WTC11 (cell line): ENCODE measurements around the gene SBNO2. TPM values are rescaled to one million over a fixed set of nuclear protein-coding genes. Genes with fewer than 3 reads are reported as not detected.

Source experiments
- ATAC-seq: fragments of 200-7000 bp; cut with Tn5 transposase; 2 replicates; pipeline ENCODE4 v1.10.0; 2021; ENCODE audit warnings: mild to moderate bottlenecking, moderate library complexity
- CTCF ChIA-PET: fragments of 300-600 bp; sonication (Branson Sonifier 250); formaldehyde crosslinking; loops from one replicate; lab custom pipeline; 2021; ENCODE audit warnings: antibody characterized with exemption; lab: Charles Lee
- POLR2A ChIA-PET: fragments of 350-600 bp; sonication (Branson Sonifier 250); formaldehyde crosslinking; loops from one replicate; lab custom pipeline; 2021; ENCODE audit warnings: antibody characterized with exemption; lab: Charles Lee
- DNase-seq: peaks from one replicate; pipeline ENCODE4 v3.0.0; 2021; ENCODE audit warnings: low spot score
- H3K27ac Mint-ChIP-seq: 2 replicates; pipeline ENCODE4 v1.8.0; 2021; ENCODE audit warnings: mixed read lengths
- H3K27me3 Mint-ChIP-seq: 2 replicates; pipeline ENCODE4 v1.8.0; 2021; ENCODE audit warnings: low read depth, mild to moderate bottlenecking, moderate library complexity, mixed read lengths
- H3K36me3 Mint-ChIP-seq: 2 replicates; pipeline ENCODE4 v1.8.0; 2021; ENCODE audit warnings: mixed read lengths
- H3K4me1 Mint-ChIP-seq: 2 replicates; pipeline ENCODE4 v1.8.0; 2022; ENCODE audit warnings: mixed read lengths
- H3K4me3 Mint-ChIP-seq: 2 replicates; pipeline ENCODE4 v1.8.0; 2021; ENCODE audit warnings: mild to moderate bottlenecking, moderate library complexity, mixed read lengths
- H3K9me3 Mint-ChIP-seq: 2 replicates; pipeline ENCODE4 v1.8.0; 2021; ENCODE audit warnings: mixed read lengths
- ATF3 ChIP-seq: sonication (generic); formaldehyde crosslinking; conservative IDR thresholded peaks from 2 replicates; pipeline ENCODE4 v1.8.1; 2022; ENCODE audit warnings: mild to moderate bottlenecking, missing genetic modification reagents
- E2F1 ChIP-seq: sonication (generic); formaldehyde crosslinking; IDR thresholded peaks from 2 replicates; pipeline ENCODE4 v1.8.0; 2022; ENCODE audit warnings: mild to moderate bottlenecking, missing genetic modification reagents
- ETV6 ChIP-seq: sonication (generic); formaldehyde crosslinking; IDR thresholded peaks from 2 replicates; pipeline ENCODE4 v1.8.1; 2022; ENCODE audit warnings: mild to moderate bottlenecking, missing genetic modification reagents
- GABPB1 ChIP-seq: sonication (generic); formaldehyde crosslinking; IDR thresholded peaks from 2 replicates; pipeline ENCODE4 v1.8.1; 2023; ENCODE audit warnings: mild to moderate bottlenecking, missing genetic modification reagents
- HMGXB4 ChIP-seq: sonication (generic); formaldehyde crosslinking; IDR thresholded peaks from 2 replicates; pipeline ENCODE4 v1.8.1; 2023; ENCODE audit warnings: mild to moderate bottlenecking, moderate library complexity, missing genetic modification reagents
- PREB ChIP-seq: sonication (generic); formaldehyde crosslinking; IDR thresholded peaks from 2 replicates; pipeline ENCODE4 v1.8.1; 2022; ENCODE audit warnings: mild to moderate bottlenecking, missing genetic modification reagents, moderate library complexity, borderline replicate concordance
- STAT6 ChIP-seq: sonication (generic); formaldehyde crosslinking; conservative IDR thresholded peaks from 2 replicates; pipeline ENCODE4 v1.8.1; 2023; ENCODE audit warnings: mild to moderate bottlenecking, low read depth, missing genetic modification reagents, moderate library complexity
- TEAD4 ChIP-seq: sonication (generic); formaldehyde crosslinking; IDR thresholded peaks from 2 replicates; pipeline ENCODE4 v1.8.0; 2022; ENCODE audit warnings: mild to moderate bottlenecking, missing genetic modification reagents
- USF2 ChIP-seq: sonication (generic); formaldehyde crosslinking; IDR thresholded peaks from 2 replicates; pipeline ENCODE4 v1.8.1; 2023; ENCODE audit warnings: mild to moderate bottlenecking, missing genetic modification reagents, moderate library complexity
- ZNF232 ChIP-seq: sonication (generic); formaldehyde crosslinking; IDR thresholded peaks from 2 replicates; pipeline ENCODE4 v1.8.0; 2022; ENCODE audit warnings: mild to moderate bottlenecking, missing genetic modification reagents
- ZNF416 ChIP-seq: fragments of 250-450 bp; sonication (Bioruptor Pico); IDR thresholded peaks from 2 replicates; pipeline ENCODE4 v1.9.0; 2021; ENCODE audit warnings: mild to moderate bottlenecking, inconsistent platforms
- ZNF512 ChIP-seq: sonication (generic); formaldehyde crosslinking; IDR thresholded peaks from 2 replicates; pipeline ENCODE4 v1.8.1; 2022; ENCODE audit warnings: missing genetic modification reagents, borderline replicate concordance
- ZNF671 ChIP-seq: fragments of 250-450 bp; sonication (Bioruptor Pico); IDR thresholded peaks from 2 replicates; pipeline ENCODE4 v1.8.0; 2021; ENCODE audit warnings: mild to moderate bottlenecking
- ZSCAN18 ChIP-seq: fragments of 250-450 bp; sonication (Bioruptor Pico); IDR thresholded peaks from 2 replicates; pipeline ENCODE4 v2.1.2; 2022; ENCODE audit warnings: mild to moderate bottlenecking, moderate library complexity
- total RNA-seq: library from RNA; stranded (reverse); gene quantifications from 3 replicates; pipeline ENCODE4 v1.2.3, GENCODE V29; 2021

SBNO2 gene
- total RNA-seq, 1 experiment from 2014 or later, result 57.3 TPM

GRCh38 chr19:1159864-1160595, 14.0 kb downstream of the SBNO2 start (continued):
- TF ChIP-seq STAT6 (CRISPR knock-in tag) (no peak), E2F1 (CRISPR knock-in tag) (no peak), ZNF671 (CRISPR knock-in tag) (no peak), PREB (CRISPR knock-in tag) (no peak), ETV6 (CRISPR knock-in tag) (no peak), TEAD4 (CRISPR knock-in tag) (no peak), ZNF232 (CRISPR knock-in tag) (no peak), USF2 (CRISPR knock-in tag) (no peak)

GRCh38 chr19:1158885-1159448, 15.1 kb downstream of the SBNO2 start:
- TF ChIP-seq ZNF416 (CRISPR knock-in tag), result 0 out of 2 replicates have a peak, but pooled peaks have one; percentile 19
- TF ChIP-seq E2F1 (CRISPR knock-in tag), result no peak
- peak; percentile 11 for DNase-seq
- Mint-ChIP-seq H3K36me3 (no peaks in the 10 kb centered on the region), H3K4me3 (no peak overlapping the region), H3K27me3 (no peaks in the 10 kb centered on the region), H3K4me1 (peaks cover 7% of the 10 kb centered on the region), H3K27ac (no peak overlapping the region), H3K9me3 (no peaks in the 10 kb centered on the region)
- no peak for ATAC-seq
- ChIA-PET CTCF (interaction anchor here (3.9 kb wide), 1 partner anchor 46 kb away, joined by 14 read pairs; no protein-coding TSS in a partner anchor), POLR2A (no interaction called here)

- no peak overlapping the region for H3K27ac Mint-ChIP-seq
- H3K27me3 Mint-ChIP-seq, result no peaks in the 10 kb centered on the region
- ATAC-seq (no peak), DNase-seq (peak; percentile 14)
- H3K36me3 Mint-ChIP-seq, result no peaks in the 10 kb centered on the region
- H3K9me3 Mint-ChIP-seq, result no peaks in the 10 kb centered on the region
- ChIA-PET POLR2A (no interaction called here), CTCF (no interaction called here)
- peaks cover 7% of the 10 kb centered on the region for H3K4me1 Mint-ChIP-seq
- no peak overlapping the region for H3K4me3 Mint-ChIP-seq
- TF ChIP-seq ATF3 (CRISPR knock-in tag), result no peak
- no peak for TF ChIP-seq ZNF512 (CRISPR knock-in tag)
- TF ChIP-seq HMGXB4 (CRISPR knock-in tag), result no peak
- no peak for TF ChIP-seq GABPB1
- TF ChIP-seq ZSCAN18, result no peak
These were observed 15.9 kb downstream of the SBNO2 start for GRCh38 chr19:1157931-1158884.
